Forelimb muscle (tissue), 1 donor: ENCODE measurements around the gene PI4KA. TPM values are rescaled to one million over a fixed set of nuclear protein-coding genes. Genes with fewer than 3 reads are reported as not detected.
"Not testable (repeated sequence)": the region's sequence is repeated elsewhere in the genome, so short reads cannot be mapped to it uniquely, and the experiment has no call there.

Source experiments
- DNase-seq: peaks from one replicate; pipeline ENCODE4 v3.0.0-alpha.2; 2013; ENCODE audit warnings: low read depth
- polyA plus RNA-seq: library from polyadenylated mRNA; unstranded; fragments of 120-200 nt; gene quantifications from one replicate; pipeline ENCODE4 v1.2.1, GENCODE V29; 2013; ENCODE audit not compliant: insufficient read length

Gene PI4KA
- polyA plus RNA-seq, 1 donor, result 30.3 TPM

- DNase-seq, result not testable (repeated sequence)
These were observed 191.1 kb downstream of the PI4KA start for GRCh38 chr22:20667548-20667947.

- no peak for DNase-seq
These were observed 192.1 kb downstream of the PI4KA start for GRCh38 chr22:20666560-20666959.

GRCh38 chr22:20664594-20664959 lies 194.0 kb downstream of the PI4KA start:
- no peak for DNase-seq

- DNase-seq, result no peak
These were observed 194.5 kb downstream of the PI4KA start for GRCh38 chr22:20663941-20664593.

GRCh38 chr22:20663137-20663828 lies 195.3 kb downstream of the PI4KA start:
- no peak for DNase-seq

GRCh38 chr22:20662524-20663036 lies 196.0 kb downstream of the PI4KA start:
- not testable (repeated sequence) for DNase-seq

GRCh38 chr22:20661473-20661872 lies 197.1 kb downstream of the PI4KA start:
- DNase-seq, result no peak

GRCh38 chr22:20660441-20661054 lies 198.1 kb downstream of the PI4KA start:
- no peak for DNase-seq

GRCh38 chr22:20659920-20660319 lies 198.7 kb downstream of the PI4KA start:
- no peak for DNase-seq

- no peak for DNase-seq
These were observed 199.4 kb downstream of the PI4KA start for GRCh38 chr22:20659258-20659657.

GRCh38 chr22:20658433-20659222 lies 200.0 kb downstream of the PI4KA start:
- DNase-seq, result no peak

GRCh38 chr22:20657963-20658362 lies 200.6 kb downstream of the PI4KA start:
- DNase-seq, result no peak

Other genes starting within 250 kb of the PI4KA start
- not detected for gene SERPIND1, start 84.7 kb downstream of the PI4KA start, polyA plus RNA-seq
- 18.0 TPM for gene SNAP29, start 196 bp upstream of the PI4KA start, polyA plus RNA-seq
- gene CRKL, start 58.6 kb upstream of the PI4KA start, polyA plus RNA-seq, result 41.5 TPM
- 0.19 TPM for gene AIFM3, start 108.4 kb upstream of the PI4KA start, polyA plus RNA-seq
- 32.6 TPM for gene LZTR1, start 123.5 kb upstream of the PI4KA start, polyA plus RNA-seq
- gene THAP7, start 143.3 kb upstream of the PI4KA start, polyA plus RNA-seq, result 15.5 TPM
- 26.5 TPM for gene P2RX6, start 156.4 kb upstream of the PI4KA start, polyA plus RNA-seq
- gene SLC7A4, start 173.8 kb upstream of the PI4KA start, polyA plus RNA-seq, result 0.81 TPM
- gene LRRC74B, start 187.1 kb upstream of the PI4KA start, polyA plus RNA-seq, result 0.18 TPM